ENCODE results near the gene LARGE2. TPM values are rescaled to one million over a fixed set of nuclear protein-coding genes. Genes with fewer than 3 reads are reported as not detected.
A peak's percentile ranks its signal among the peaks of the same experiment; 100 is the strongest.

Gene LARGE2
- total RNA-seq, 6 experiments from 2014 or later: not detected

GRCh38 chr11:45949992-45950407, 27.5 kb downstream of the LARGE2 start:
- Mint-ChIP-seq H3K27ac (no peak overlapping the region), H3K4me1 (ENCODE audit: low read depth) (no peaks in the 10 kb centered on the region), H3K4me3 (no peak overlapping the region), H3K9me3 (no peaks in the 10 kb centered on the region), H3K36me3 (ENCODE audit: low read depth) (peaks cover 38% of the 10 kb centered on the region), H3K27me3 (ENCODE audit: insufficient read depth) (no peaks in the 10 kb centered on the region; the same call in 1 of the 2 replicates)
- no peak for TF ChIP-seq CTCF (IDR thresholded peaks at IDR 0.05)
- no peak for DNase-seq

DNA sequence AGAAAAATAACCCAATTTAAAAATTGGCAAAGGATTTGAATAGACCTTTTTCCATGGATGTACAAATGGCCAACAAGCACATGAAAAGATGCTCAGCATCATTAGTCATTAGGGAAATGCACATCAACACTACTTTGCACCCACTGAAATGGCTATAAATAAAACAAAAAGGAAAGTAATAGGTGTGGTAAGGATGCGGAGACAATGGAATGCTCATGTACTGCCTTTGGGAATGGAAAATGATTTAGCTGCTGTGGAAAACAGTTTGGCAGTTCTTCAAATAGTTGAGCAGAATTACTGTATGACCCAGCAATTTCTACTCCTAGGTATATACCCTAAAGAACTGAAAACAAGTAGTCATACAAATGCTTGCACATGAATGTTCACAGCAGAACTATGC, 37.4 kb downstream of the LARGE2 start:
- Mint-ChIP-seq H3K27me3 (ENCODE audit: insufficient read depth) (peaks cover 2% of the 10 kb centered on the region; the same call in 1 of the 2 replicates), H3K27ac (peak overlapping the region; percentile 55), H3K36me3 (ENCODE audit: low read depth) (peaks cover 12% of the 10 kb centered on the region), H3K4me1 (ENCODE audit: low read depth) (peaks cover 14% of the 10 kb centered on the region), H3K9me3 (no peaks in the 10 kb centered on the region), H3K4me3 (no peak overlapping the region)
- peak; percentile 62 for DNase-seq
- no peak for TF ChIP-seq CTCF (IDR thresholded peaks at IDR 0.05)

- TF ChIP-seq CTCF (IDR thresholded peaks at IDR 0.05): no peak
- peaks cover 14% of the 10 kb centered on the region for H3K4me1 Mint-ChIP-seq (ENCODE audit: low read depth)
- H3K27ac Mint-ChIP-seq: peak overlapping the region; percentile 55
- DNase-seq: no peak
- no peaks in the 10 kb centered on the region for H3K9me3 Mint-ChIP-seq
- H3K27me3 Mint-ChIP-seq (ENCODE audit: insufficient read depth): peaks cover 2% of the 10 kb centered on the region; the same call in 1 of the 2 replicates
- peaks cover 6% of the 10 kb centered on the region for H3K36me3 Mint-ChIP-seq (ENCODE audit: low read depth)
- H3K4me3 Mint-ChIP-seq: no peak overlapping the region
These were observed 38.1 kb downstream of the LARGE2 start for GRCh38 chr11:45960387-45961095.

GRCh38 chr11:45961751-45962240, 39.3 kb downstream of the LARGE2 start:
- Mint-ChIP-seq H3K4me1 (ENCODE audit: low read depth) (peaks cover 14% of the 10 kb centered on the region), H3K36me3 (ENCODE audit: low read depth) (peaks cover 4% of the 10 kb centered on the region; the same call in 1 of the 2 replicates), H3K27me3 (ENCODE audit: insufficient read depth) (peaks cover 2% of the 10 kb centered on the region; the same call in 1 of the 2 replicates), H3K4me3 (no peak overlapping the region), H3K9me3 (no peaks in the 10 kb centered on the region), H3K27ac (no peak overlapping the region)
- no peak for TF ChIP-seq CTCF (IDR thresholded peaks at IDR 0.05)
- DNase-seq: no peak

GRCh38 chr11:45964911-45965389, 42.5 kb downstream of the LARGE2 start:
- Mint-ChIP-seq H3K4me1 (ENCODE audit: low read depth) (peaks cover 7% of the 10 kb centered on the region), H3K9me3 (no peaks in the 10 kb centered on the region), H3K36me3 (ENCODE audit: low read depth) (no peaks in the 10 kb centered on the region; the same call in 1 of the 2 replicates), H3K27me3 (ENCODE audit: insufficient read depth) (0 out of 2 replicates have a peak, but pooled peaks cover 2% of the 10 kb centered on the region), H3K4me3 (no peak overlapping the region), H3K27ac (no peak overlapping the region)
- peak; percentile 68 for DNase-seq
- TF ChIP-seq CTCF (IDR thresholded peaks at IDR 0.05): peak; percentile 97
